HTERT RPE-1 (cell line): ENCODE results near the gene GPR137B.

Source experiments
- in situ Hi-C: fragments of 300-500 bp; cut with MboI; formaldehyde crosslinking; loops from 4 replicates; pipeline ENCODE4 v1.14.3; 2020; ENCODE audit warnings: low sequenced_read_pairs

The GPR137B gene

DNA sequence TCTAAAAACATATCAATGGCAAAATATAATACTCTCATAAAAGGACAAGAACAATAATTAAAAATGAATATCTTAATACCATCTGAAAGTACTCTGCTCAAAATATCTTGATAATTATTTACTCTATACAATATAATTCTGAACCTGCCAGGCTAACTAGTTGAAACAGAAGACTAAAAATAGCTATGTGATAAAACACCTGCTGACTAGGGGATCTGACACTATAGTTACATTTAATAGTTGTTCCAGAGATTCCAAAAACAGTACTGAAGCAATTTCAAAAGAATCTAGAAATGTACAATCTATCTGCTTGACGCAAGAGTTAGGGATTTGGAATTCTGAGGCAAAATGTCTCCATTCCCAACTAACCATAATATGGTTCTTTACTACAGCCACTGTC lies 109.2 kb downstream of the GPR137B start:
- in situ Hi-C loops = no loop called here

DNA sequence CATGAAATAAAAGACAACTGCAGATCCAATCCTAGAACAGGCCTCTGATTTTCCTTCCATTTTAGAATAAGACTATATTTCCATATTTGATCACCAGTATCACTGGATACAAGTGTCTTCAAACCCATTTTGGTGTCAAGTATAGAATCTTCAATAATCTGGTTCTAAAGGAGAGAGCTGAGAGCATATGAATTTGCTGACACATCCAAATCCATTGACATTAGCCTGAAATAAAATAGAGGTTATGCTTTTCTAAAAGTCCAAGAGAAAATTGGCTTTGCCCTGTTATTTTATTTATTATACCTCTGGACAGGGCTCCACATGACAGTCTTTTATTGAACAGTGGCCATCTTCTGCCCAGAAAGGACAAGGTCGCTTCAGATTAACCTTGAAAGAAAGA lies 110.8 kb downstream of the GPR137B start:
- in situ Hi-C loops = no loop called here

DNA sequence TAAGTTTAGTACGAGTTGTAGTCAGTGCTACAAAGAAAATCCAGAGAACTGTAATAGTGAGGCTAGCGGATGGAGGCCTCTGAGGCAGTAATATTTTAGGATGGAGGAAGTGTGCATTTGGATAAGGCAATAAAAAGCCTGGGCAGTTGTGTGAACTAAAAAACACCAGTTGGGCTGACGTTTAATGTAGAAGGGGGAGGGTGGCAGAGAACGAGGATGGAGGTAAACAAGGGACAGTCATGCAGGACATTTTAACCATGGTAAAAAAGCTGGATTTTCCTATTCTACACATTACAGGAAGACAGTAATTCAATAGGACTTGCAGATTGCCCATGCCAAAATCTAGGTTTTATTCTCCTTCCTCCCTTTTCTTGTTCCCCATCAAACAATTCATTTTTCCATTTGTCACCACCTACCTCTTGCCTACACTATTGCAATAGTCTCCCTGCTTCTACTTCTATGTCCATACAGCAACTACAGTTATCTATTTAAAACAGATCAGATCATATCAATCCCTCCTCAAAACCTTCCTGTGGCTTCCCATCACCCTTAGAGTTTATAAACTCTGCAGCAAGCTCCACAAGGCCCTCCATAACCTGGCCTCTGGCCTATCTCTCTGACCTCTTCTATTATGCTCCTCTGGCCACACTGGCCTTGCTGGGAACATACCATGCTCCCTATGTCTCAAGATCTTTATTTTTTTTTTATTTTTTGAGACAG lies 111.7 kb downstream of the GPR137B start:
- in situ Hi-C loops = no loop called here

DNA sequence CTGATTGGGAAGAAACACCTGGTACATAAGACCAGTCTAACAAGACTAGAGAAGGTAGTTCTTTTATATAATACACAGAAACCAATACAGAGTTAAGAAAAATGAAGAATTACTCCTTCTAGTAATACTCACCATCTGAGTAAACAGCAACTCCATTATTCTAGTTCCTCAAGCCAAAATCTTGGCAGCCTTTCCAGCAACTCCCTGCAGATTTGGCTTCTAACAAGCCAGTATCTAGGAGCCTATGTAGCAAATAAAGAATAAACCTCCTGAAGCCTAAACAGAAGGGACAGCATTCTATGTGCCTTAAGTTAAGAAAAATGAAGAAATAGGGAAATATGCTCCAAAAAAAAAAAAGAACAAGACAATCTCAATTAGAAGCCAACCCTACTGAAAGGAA lies 114.9 kb downstream of the GPR137B start:
- in situ Hi-C loops = no loop called here

DNA sequence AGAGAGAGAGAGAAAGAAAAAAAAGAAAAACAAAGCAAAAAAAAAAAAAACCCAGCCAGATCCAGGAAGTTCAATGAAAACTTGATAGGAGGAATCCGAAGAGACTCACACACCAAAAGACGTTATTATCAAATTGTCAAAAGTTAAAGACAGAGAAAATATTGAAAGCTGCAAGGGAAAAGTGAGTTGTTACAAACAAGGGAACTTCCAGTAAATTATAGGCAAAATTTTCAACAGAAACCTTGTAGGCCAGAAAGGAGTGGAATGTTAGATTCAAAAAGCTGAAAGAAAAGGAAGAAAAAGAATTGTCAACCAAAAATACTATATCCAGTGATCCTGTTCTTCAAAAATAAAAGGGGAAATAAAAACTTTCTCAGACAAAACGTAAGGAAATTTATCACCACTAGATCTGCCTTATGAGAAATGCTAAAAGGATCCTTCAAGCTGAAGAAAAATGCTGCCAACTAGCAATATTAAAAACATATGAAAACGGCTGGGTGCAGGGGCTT lies 115.8 kb downstream of the GPR137B start:
- in situ Hi-C loops = no loop called here
